A673 (cell line): ENCODE data around the gene STUB1. TPM values are rescaled to one million over a fixed set of nuclear protein-coding genes. Genes with fewer than 3 reads are reported as not detected.

Experiments
- BruUV-seq: library from RNA; stranded (reverse); fragments of 400-500 nt; replicated peaks from 2 replicates; lab custom pipeline; 2021; lab: Mats Ljungman, UMichigan
- CTCF ChIA-PET: fragments of 300-600 bp; sonication (Branson Sonifier 250); formaldehyde crosslinking; loops from one replicate; lab custom pipeline; 2022; ENCODE audit warnings: antibody characterized with exemption; lab: Charles Lee
- POLR2A ChIA-PET: fragments of 300-600 bp; sonication (Branson Sonifier 250); formaldehyde crosslinking; loops from one replicate; lab custom pipeline; 2022; ENCODE audit warnings: antibody characterized with exemption; ENCODE audit not compliant: low non-redundant PET; lab: Charles Lee
- DNase-seq: peaks from one replicate; pipeline ENCODE4 v3.0.0-alpha.2; 2015; ENCODE audit warnings: low spot score
- H3K27ac ChIP-seq: fragments of 200-600 bp; sonication (generic); 2 replicates; pipeline ENCODE4 v1.5.1; 2016; ENCODE audit warnings: mixed run types, low read depth, mild to moderate bottlenecking, mixed read lengths, antibody characterized with exemption, low read length; ENCODE audit not compliant: poor library complexity, severe bottlenecking
- H3K27me3 ChIP-seq: fragments of 200-600 bp; sonication (generic); replicated peaks from 2 replicates; pipeline ENCODE4 v1.6.1; 2017; ENCODE audit warnings: mixed run types, low read depth, mild to moderate bottlenecking, mixed read lengths, antibody characterized with exemption, low read length; ENCODE audit not compliant: insufficient read depth, poor library complexity
- H3K36me3 ChIP-seq: fragments of 200-600 bp; sonication (generic); 2 replicates; pipeline ENCODE4 v1.6.1; 2016; ENCODE audit warnings: mixed run types, mild to moderate bottlenecking, mixed read lengths, antibody characterized with exemption, low read length; ENCODE audit not compliant: insufficient read depth, poor library complexity, severe bottlenecking
- H3K4me1 ChIP-seq: fragments of 200-600 bp; sonication (generic); 2 replicates; pipeline ENCODE4 v1.6.1; 2017; ENCODE audit warnings: mixed run types, mild to moderate bottlenecking, mixed read lengths, antibody characterized with exemption, low read length; ENCODE audit not compliant: insufficient read depth, poor library complexity, severe bottlenecking
- H3K4me3 ChIP-seq: fragments of 200-600 bp; sonication (generic); 2 replicates; pipeline ENCODE4 v1.5.1; 2016; ENCODE audit warnings: low read depth, mixed run types, mild to moderate bottlenecking, mixed read lengths, low read length; ENCODE audit not compliant: poor library complexity, severe bottlenecking
- H3K9me3 ChIP-seq: fragments of 200-600 bp; sonication (generic); 2 replicates; pipeline ENCODE4 v1.6.1; 2016; ENCODE audit warnings: mixed run types, low read depth, mild to moderate bottlenecking, mixed read lengths, antibody characterized with exemption, low read length; ENCODE audit not compliant: poor library complexity, severe bottlenecking
- CTCF ChIP-seq: fragments of 300-800, 200-600 bp; sonication (generic); conservative IDR thresholded peaks from 2 replicates; pipeline ENCODE4 v1.5.1; 2017; ENCODE audit warnings: low read depth, mild to moderate bottlenecking, antibody characterized with exemption, low read length, moderate library complexity, mixed read lengths
- EZH2 ChIP-seq: fragments of 200-600 bp; sonication (generic); IDR thresholded peaks from 2 replicates; pipeline ENCODE4 v1.6.1; 2017; ENCODE audit warnings: borderline replicate concordance, low read depth, mild to moderate bottlenecking, mixed read lengths, antibody characterized with exemption, low read length; ENCODE audit not compliant: poor library complexity, severe bottlenecking
- intact Hi-C: fragments of 100-400 bp; cut with micrococcal nuclease; formaldehyde crosslinking; loops from one replicate; pipeline ENCODE4 v1.10.0; 2022; ENCODE audit not compliant: unreplicated experiment
- total RNA-seq: library from RNA; stranded (reverse); gene quantifications from 2 replicates; pipeline ENCODE4 v1.2.3, GENCODE V29; 2021

The STUB1 gene
- total RNA-seq, 1 experiment from 2014 or later, result 88.2 TPM

GRCh38 chr16:703406-703805, 23.2 kb downstream of the STUB1 start:
- Histone ChIP-seq H3K27ac (no peak overlapping the region), H3K9me3 (no peaks in the 10 kb centered on the region), H3K4me1 (no peaks in the 10 kb centered on the region), H3K36me3 (no peaks in the 10 kb centered on the region), H3K4me3 (no peak overlapping the region), H3K27me3 (peaks cover 82% of the 10 kb centered on the region)
- no peak for TF ChIP-seq CTCF
- no peak for TF ChIP-seq EZH2
- POLR2A ChIA-PET, result no interaction called here
- no peak for DNase-seq
- no TSS peak for BruUV-seq
- intact Hi-C loops, result no loop called here
- CTCF ChIA-PET, result no interaction called here

GRCh38 chr16:704047-704446, 23.8 kb downstream of the STUB1 start:
- intact Hi-C loops, result no loop called here
- no peak overlapping the region for H3K4me3 ChIP-seq
- no peaks in the 10 kb centered on the region for H3K36me3 ChIP-seq
- TF ChIP-seq EZH2, result no peak
- no peak for TF ChIP-seq CTCF
- BruUV-seq, result no TSS peak
- H3K27ac ChIP-seq, result no peak overlapping the region
- no peak for DNase-seq
- no peaks in the 10 kb centered on the region for H3K9me3 ChIP-seq
- POLR2A ChIA-PET, result no interaction called here
- peaks cover 77% of the 10 kb centered on the region for H3K27me3 ChIP-seq
- CTCF ChIA-PET, result no interaction called here
- no peaks in the 10 kb centered on the region for H3K4me1 ChIP-seq

- intact Hi-C loops, result no loop called here
- Histone ChIP-seq H3K36me3 (no peaks in the 10 kb centered on the region), H3K4me3 (peak overlapping the region; percentile 36), H3K9me3 (no peaks in the 10 kb centered on the region), H3K27me3 (peaks cover 73% of the 10 kb centered on the region), H3K27ac (no peak overlapping the region), H3K4me1 (no peaks in the 10 kb centered on the region)
- CTCF ChIA-PET, result no interaction called here
- TF ChIP-seq EZH2 (peak; percentile 33), CTCF (no peak)
- POLR2A ChIA-PET, result no interaction called here
- no TSS peak for BruUV-seq
- no peak for DNase-seq
Observed at GRCh38 chr16:704552-705380, 24.6 kb downstream of the STUB1 start.
